GM18873 (cell line): Measurements from ENCODE around the gene OLFM3.

Experiments used
- ATAC-seq: cut with Tn5 transposase; IDR thresholded peaks from one replicate; pipeline ENCODE4 v1.9.1; 2021; ENCODE audit warnings: mild to moderate bottlenecking, moderate library complexity, moderate number of reproducible peaks; ENCODE audit not compliant: unreplicated experiment, low FRiP score

Gene OLFM3

DNA sequence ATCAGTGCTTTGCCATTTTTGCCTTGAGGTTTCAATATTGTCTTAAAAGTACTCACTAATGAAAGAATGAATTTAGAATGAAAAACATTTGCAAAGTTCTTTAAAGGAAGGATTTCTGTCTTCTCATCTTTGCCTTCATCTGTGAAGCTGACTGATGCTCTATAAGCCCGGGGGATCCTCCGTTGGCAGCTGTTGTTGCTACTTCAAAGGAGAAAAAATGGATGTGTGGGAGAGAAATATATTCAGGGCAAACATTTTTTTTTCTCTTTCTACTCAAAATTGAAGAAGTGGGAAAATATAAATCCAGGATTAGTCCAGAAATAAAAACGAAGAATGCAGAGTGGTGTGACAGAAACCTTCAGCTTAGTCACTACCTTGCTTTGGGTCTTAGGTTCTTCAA, 142.5 kb downstream of the OLFM3 start:
- no peak for ATAC-seq

DNA sequence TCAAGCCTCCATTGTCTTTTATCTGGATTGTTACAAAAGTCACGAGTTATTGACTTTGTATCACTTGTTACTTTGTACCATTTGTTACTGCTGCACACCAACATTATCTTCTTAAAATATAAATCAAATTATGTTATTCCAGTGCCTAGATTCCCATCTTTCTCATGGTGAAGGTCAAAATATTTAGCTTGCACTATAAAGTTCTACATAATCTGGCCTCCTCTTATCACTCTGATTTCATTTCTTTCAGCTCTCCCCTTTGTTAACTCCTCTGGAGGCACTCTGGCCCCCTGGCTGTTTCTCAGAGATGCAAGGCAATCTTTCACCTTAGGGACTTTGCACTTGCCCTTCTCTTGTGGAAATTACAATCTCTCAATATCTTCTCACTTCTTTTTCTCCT, 143.8 kb downstream of the OLFM3 start:
- ATAC-seq: no peak

DNA sequence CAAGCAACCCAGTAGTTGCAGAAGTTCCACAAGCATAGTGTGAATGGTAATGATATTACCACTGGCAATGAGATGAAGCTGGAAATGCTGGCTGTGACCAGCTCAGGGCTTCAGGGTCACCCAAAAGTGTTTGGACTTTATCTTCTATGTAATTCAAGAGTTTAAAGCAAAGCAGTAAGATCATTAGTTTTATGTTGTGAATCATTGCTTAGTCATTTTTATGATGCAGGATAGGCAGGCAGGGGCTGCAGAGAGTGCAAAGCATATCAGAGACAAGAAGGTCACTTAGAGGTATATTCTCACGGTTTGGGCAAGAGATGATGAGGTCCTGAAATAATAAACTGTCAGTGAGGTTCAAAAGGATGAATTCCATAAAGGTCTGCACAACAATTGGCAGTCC, 147.4 kb downstream of the OLFM3 start:
- no peak for ATAC-seq

DNA sequence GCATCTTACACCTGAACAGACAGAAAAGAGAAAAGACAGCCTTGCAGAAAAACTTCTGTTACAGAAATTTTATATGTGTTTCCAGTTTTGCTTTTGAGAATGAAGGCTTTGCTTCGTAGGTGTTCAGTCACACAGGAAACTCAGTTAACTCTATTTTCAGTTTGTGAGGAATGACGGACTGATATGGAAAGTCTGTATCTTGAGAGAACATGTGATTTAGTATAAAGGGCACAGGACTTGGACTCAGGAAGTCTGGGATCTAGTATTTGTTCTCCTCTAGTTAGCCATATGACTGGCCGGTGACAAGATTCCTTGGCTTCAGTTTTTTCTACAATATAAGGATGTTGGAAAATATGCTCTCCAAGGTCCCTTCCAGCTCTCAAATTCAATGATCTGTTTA, 149.1 kb downstream of the OLFM3 start:
- ATAC-seq: no peak

DNA sequence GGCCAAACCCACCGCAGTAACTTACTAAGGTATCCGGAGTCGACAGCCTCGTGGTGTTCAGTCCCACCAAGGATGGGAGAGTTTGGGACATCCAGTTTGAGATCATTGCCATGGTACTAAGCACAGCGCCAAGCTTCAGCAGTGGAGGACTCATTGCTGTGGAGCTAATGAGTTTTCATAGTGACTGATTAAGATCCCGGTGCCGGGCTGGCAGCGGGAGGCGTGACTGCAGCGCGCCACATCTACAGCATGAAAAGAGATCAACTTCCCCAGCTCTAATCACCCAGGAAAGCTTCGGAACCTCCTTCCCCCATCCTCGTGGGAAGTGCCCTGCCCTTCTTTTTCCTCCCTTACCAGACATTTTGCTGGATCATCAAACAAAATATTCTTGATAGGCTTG, 149.9 kb downstream of the OLFM3 start:
- no peak for ATAC-seq

DNA sequence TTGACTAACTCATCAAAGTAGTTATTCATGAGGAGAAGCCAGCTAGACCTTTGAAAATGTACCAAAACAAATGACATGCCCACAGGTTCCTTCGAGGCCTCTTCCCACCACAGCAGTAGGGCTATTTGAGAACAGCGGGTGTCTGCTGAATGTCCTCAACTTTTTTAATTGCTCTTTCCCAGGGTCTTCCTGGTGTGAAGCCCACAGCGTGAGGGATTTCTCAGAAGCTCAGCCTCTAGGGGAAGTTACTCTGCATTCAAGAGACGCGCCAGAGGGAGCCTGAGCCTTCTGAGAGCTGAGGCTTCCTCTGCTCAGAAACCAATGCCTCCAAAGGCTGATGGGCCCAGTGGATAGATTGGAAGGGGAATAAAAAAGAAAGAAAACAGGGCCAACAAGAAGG, 153.6 kb downstream of the OLFM3 start:
- ATAC-seq: no peak

DNA sequence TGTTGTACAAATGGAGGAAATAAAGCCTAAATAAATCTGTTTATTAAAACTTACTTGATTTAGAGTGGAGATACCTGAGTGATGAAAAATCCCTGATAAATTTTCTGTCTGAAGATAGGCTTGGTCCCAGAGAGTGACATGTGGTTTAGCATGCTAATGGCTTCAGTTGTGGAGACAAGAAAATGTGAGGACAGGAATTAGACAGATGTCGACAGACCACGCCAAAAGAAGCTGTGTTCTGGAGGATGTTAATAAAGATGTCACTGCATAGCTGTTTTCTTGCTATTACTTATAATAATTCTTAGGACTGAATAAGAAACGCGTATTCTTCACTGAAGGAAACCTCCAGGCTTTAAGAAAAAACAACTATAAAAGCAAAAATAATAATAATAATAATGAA, 154.9 kb downstream of the OLFM3 start:
- ATAC-seq: no peak

DNA sequence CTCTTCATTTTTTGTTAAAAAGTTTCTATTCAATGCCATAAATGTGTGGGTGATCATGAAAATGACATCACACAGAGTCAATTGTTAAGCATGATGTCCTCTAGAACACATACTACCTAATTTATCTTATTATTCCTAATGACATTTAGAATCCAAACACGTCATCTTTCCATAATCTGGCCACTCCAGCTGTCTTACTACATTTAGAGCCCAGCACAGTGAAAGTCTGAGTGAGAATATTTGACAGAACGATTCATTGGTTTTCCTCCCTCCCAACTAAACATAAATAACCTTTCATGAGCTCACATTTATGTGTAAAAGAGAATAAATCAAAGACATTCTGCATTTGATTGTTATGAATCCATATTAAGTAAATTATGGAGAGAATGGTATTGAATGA, 160.7 kb downstream of the OLFM3 start:
- ATAC-seq: no peak

DNA sequence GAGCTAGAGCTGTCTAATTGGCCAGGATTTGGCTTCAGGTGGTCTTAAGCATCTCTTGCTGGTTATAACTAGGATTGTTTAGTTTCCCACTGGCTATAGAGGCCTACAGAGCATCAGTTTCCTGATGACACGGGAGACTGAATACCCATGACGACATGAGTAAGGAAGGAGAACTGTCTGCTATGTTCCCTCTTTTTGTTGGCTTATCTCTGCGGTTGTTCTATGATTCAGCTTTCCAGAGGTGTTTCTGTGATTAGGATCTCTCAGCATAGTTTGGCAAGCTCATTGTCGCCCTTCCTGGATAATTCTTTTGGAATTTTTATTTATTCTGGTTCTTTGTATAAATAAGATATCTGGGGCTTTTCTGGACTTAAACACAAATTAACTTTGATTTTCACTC, 163.4 kb downstream of the OLFM3 start:
- no peak for ATAC-seq

DNA sequence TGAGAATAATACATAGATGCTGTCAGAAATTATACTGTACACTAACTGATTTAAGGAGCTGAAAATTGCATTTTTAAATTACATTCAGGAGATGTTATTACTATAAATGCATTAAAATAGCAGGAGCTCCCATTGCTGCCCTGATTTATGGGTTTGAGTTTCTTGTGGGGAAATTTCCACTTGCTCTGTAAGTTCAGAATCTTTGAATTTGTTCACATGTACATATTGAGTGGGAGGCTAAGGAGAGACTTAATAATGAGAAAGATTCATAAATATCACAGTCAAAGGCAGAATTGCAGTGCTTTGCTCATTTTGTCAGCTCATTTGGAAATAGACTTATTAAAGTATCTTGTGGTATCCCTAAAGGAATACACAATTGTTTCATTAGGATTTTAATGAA, 170.3 kb downstream of the OLFM3 start:
- no peak for ATAC-seq

DNA sequence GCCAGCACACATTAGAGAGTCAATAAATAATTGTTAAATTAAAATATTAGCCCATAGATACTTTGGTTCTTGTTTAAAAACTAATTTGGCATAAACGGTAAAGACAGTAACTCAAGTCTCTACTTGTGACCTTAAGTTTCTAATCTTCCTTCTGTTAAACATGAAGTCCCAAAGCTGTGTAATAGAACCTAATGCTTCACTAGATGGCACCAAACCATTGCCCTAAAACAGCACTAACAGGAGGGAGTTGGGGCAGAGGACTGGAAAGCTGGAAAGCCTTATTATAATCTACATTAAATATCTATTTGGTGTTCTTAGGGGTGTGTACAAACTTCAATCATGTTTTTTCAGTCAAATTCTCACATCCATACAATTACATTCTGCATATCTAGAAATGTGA, 176.7 kb downstream of the OLFM3 start:
- no peak for ATAC-seq

DNA sequence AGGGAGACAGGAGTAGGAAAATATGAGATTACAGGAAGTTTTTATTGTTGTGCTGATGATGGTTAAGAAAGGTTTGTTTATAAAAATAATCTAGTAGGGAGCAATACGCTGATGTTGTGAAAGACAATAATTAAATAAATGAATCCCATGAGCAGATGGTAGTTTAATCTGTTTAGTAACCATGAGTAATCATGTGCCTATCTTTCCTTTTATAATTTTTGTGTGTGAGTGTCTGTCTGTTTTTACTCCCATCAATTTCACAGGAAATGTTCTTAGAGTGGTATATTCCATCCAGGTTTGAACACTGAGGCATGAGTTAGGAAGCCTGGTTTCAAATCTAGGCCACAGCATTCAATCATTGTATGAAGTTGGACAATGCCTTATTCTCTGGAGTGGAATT, 180.5 kb downstream of the OLFM3 start:
- no peak for ATAC-seq

DNA sequence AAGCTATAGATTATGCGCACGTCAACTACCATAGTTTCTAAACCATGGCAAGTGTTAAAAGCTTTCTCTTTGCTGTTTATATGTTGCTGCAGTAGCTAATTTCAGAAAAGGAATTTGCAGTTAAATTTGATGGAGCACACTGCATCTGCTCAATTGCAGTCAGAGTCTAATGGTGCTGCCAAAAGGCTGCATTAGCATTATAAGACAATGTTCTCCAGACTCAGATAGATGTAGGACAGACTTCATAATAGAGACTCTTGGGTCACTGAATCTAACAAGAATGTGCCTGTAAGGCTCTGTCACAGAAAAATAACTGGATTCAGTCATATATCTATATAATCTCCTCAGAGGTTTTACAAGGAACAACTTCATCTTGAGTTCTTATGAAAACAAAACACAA, 198.3 kb downstream of the OLFM3 start:
- no peak for ATAC-seq

DNA sequence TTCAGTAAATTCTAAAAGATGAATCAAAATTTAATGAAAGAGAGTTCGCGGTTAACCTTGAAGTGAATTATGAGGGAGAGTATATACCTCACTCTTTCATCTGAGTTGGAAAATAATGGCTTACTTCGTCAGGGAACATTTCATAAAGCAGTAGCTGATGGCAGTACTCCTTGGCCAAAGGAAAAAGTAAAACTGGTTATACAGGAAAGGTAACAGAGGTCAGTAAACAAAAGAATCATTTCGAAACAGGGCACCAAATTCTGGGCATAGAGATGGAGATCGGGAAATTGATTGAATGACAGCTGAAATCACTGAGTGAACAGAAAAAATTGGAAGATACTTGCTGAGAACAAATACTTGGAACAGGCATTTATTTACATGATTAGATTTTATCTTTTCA, 199.0 kb downstream of the OLFM3 start:
- ATAC-seq: no peak

DNA sequence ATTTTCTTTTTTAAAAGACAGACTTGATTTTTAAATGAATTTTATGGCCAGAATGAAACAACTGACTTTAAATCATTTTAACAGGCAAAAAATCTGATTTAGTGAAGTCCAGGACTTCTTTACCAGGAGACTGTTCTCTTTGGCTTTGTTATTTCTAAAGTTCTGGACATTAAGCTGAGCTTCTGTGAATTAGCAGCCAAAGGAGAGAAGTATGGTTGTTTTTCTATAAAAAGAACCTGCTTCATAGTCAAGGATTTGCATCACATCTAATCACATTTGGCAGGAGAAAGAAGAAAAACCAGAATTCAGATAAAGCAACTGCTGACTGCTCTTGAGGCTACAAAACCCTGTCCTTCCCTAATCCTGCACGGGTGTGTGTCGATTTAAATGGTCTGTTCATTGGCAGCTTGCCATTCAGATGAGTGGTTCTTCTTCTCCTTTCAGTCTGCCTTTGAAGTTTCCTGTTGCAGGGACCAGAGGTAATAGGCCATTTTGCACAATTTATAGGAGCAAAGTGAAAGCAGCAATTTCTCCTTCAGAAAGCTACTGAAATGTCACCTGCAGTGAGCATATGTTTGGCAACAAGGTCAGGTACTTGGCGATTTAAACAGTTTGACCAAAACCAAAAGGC, 215.4 kb downstream of the OLFM3 start:
- ATAC-seq: no peak

DNA sequence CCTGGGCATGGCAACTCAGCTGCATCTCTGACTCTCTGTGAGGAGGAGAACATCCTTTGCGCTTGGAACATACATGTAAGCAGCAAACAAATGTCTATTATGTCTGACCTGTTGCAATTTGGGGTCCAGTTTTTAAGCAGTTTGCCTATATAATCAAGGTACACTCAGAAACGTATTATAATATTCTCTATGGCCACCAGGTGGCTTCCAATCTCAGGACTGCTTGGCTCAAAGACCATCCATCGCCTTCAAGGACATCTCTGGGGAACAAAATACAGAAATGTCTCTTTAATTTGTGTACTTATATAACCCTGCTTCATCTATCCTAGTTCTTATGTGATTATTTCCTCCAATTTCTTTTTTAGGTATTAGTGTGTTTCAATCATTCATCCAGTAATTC, 227.2 kb downstream of the OLFM3 start:
- no peak for ATAC-seq

DNA sequence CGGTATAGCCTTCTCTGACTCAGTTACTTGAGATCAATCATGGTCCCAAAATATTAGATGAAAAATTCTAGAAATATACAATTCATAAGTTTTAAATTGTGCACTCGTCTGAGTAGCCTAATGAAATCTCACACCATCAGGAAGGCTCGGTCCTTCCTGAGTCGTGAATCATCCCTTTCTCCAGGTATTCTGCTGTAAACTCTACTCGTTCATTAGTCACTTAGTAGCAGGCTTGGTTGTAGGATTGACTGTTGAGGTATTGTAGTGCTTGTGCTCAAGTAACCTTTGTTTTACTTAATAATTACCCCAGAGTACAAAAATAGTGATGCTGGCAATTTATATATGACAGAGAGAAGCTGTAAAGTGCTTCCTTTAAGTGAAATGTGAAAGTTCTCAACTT, 238.7 kb downstream of the OLFM3 start:
- ATAC-seq: no peak

DNA sequence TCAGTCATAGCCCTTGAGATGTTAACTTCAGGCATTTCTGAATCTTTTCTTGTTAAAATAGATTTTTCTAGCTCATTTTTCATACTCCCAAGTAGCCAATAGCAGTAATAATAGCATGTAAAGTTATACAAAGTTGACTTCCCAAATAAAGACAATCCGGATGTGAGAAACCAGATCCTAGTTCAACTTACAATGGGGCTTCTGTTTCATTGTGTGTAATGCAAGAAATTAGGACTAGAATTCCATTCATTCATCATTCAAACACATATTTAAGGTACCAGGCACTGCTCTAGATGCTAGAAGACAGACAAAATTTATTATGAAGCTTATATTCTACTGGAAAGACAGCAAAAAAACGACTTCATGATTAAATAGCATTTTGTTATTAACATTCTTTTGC, 240.3 kb downstream of the OLFM3 start:
- ATAC-seq: no peak
